ENCODE data around the gene LRMDA. TPM values are rescaled to one million over a fixed set of nuclear protein-coding genes. Genes with fewer than 3 reads are reported as not detected.

The LRMDA gene
- total RNA-seq, 3 donors from 2014 or later, result 8.3 to 17.1 (median 11.1) TPM

DNA sequence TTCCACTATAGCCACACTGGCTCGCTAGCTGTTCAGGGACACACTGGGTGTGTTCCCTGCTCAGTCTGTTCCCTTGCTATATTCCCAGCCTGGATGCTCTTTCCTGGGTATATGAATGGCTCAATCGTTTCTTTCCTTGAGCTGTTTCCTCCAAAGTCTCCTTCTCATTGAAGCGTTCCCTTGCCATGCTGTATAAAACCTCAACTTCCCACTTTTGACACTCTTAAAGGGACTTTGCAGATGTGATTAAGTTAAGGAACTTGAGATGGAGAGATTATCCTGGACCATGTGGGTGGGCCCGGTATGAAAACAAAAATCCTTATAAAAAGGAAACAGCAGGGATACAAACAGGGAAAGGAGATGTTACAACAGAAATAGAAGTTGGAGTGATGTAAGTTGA lies 973.1 kb downstream of the LRMDA start:
- intact Hi-C loops (cut with DNase I; ENCODE audit: low total_unique reads), result no loop called here
- no peaks in the 10 kb centered on the region for H3K36me3 ChIP-seq
- TF ChIP-seq POLR2AphosphoS5 (IDR thresholded peaks at IDR 0.05), result no peak
- TF ChIP-seq POLR2A (IDR thresholded peaks at IDR 0.05), result no peak
- no peak for TF ChIP-seq CTCF (IDR thresholded peaks at IDR 0.05)
- H3K27ac ChIP-seq, result no peak overlapping the region
- no peaks in the 10 kb centered on the region for H3K4me1 ChIP-seq
- no peaks in the 10 kb centered on the region for H3K9me3 ChIP-seq
- H3K4me3 ChIP-seq, result no peak overlapping the region
- H3K27me3 ChIP-seq, result no peaks in the 10 kb centered on the region
- no peak for DNase-seq (ENCODE audit: low spot score in 2 of 2)

DNA sequence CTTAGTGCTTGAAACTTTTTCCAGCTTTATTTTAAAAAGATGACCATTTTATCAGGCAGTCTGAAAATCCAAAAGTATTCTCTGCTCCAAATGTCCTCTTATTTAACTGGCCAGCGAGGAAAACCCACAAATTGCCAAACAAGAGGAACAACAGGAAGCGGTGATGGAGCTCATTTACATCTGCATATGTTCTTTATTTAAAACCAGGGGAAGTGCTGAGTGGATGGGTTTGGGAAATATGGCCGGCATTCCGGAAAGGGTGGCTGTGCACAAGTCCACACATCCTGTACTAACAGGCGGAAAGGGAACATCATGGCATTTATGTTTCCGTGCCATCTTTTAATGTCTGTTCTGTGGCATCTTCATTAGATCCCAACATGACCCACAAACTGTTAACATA lies 974.5 kb downstream of the LRMDA start:
- Histone ChIP-seq H3K27me3 (no peaks in the 10 kb centered on the region), H3K27ac (no peak overlapping the region), H3K36me3 (no peaks in the 10 kb centered on the region), H3K4me3 (no peak overlapping the region), H3K4me1 (no peaks in the 10 kb centered on the region), H3K9me3 (no peaks in the 10 kb centered on the region)
- intact Hi-C loops (cut with DNase I; ENCODE audit: low total_unique reads), result no loop called here
- TF ChIP-seq POLR2A (IDR thresholded peaks at IDR 0.05) (no peak), POLR2AphosphoS5 (IDR thresholded peaks at IDR 0.05) (no peak), CTCF (IDR thresholded peaks at IDR 0.05) (no peak)
- no peak for DNase-seq (ENCODE audit: low spot score in 2 of 2)

DNA sequence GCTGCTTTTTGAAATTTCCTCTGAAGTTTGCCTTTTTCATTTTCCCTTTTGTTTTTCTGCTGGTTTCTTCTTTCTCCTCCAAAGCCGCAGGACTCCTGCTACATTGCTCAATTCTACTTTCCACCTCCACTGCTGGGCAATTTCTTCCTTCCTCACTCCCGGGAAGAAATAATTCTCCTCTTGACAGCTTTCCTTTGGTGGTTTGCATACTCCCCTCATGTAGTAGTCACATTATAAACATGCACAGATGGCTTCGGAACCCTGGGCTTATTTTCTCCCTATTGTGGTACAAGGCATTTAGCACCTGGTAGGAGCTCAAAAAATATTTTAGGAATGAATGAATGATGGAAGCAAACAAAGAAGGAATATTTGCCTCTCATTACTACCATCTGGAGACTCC lies 977.2 kb downstream of the LRMDA start:
- Histone ChIP-seq H3K4me3 (no peak overlapping the region), H3K27ac (no peak overlapping the region)

GRCh38 chr10:76411729-76412435 lies 980.5 kb downstream of the LRMDA start:
- intact Hi-C loops (cut with DNase I; ENCODE audit: low total_unique reads), result no loop called here

More for the DNA sequence above, 977.2 kb downstream of the LRMDA start:
- no peak for DNase-seq (ENCODE audit: low spot score in 2 of 2)
- Histone ChIP-seq H3K4me1 (no peaks in the 10 kb centered on the region), H3K9me3 (no peaks in the 10 kb centered on the region), H3K27me3 (no peaks in the 10 kb centered on the region), H3K36me3 (no peaks in the 10 kb centered on the region)
- intact Hi-C loops (cut with DNase I; ENCODE audit: low total_unique reads), result no loop called here
- TF ChIP-seq CTCF (IDR thresholded peaks at IDR 0.05), result no peak
- TF ChIP-seq POLR2AphosphoS5 (IDR thresholded peaks at IDR 0.05), result no peak
- TF ChIP-seq POLR2A (IDR thresholded peaks at IDR 0.05), result no peak

More at GRCh38 chr10:76411729-76412435, 980.5 kb downstream of the LRMDA start:
- TF ChIP-seq POLR2A (IDR thresholded peaks at IDR 0.05), result no peak
- peak in 1 of 3 donors; percentile 56 for TF ChIP-seq POLR2AphosphoS5 (IDR thresholded peaks at IDR 0.05)
- no peak for TF ChIP-seq CTCF (IDR thresholded peaks at IDR 0.05)
- H3K4me3 ChIP-seq, result no peak overlapping the region
- no peaks in the 10 kb centered on the region for H3K9me3 ChIP-seq
- no peaks in the 10 kb centered on the region for H3K36me3 ChIP-seq
- peak overlapping the region in 1 of 2 donors; percentile 38 for H3K27ac ChIP-seq
- no peak for DNase-seq (ENCODE audit: low spot score in 2 of 2)
- no peaks in the 10 kb centered on the region for H3K4me1 ChIP-seq
- H3K27me3 ChIP-seq, result no peaks in the 10 kb centered on the region
